Smooth muscle cell (in vitro differentiated cells): ENCODE data around the gene CDC42BPG. TPM values are rescaled to one million over a fixed set of nuclear protein-coding genes. Genes with fewer than 3 reads are reported as not detected.
A peak's percentile ranks its signal among the peaks of the same experiment; 100 is the strongest.

Experiments
- DNase-seq: peaks from one replicate; lab custom pipeline; 2025; ENCODE audit not compliant: unreplicated experiment; lab: John Stamatoyannopoulos, UW
- H2AFZ ChIP-seq: fragments of 200-600 bp; sonication (generic); 2 replicates; pipeline ENCODE4 v1.6.0; 2016; ENCODE audit warnings: antibody characterized with exemption, low read depth, mild to moderate bottlenecking
- H3F3A ChIP-seq: fragments of 200-600 bp; sonication (generic); 2 replicates; pipeline ENCODE4 v1.6.0; 2017; ENCODE audit warnings: antibody characterized with exemption, low read depth
- H3K27ac ChIP-seq: fragments of 200-600 bp; sonication (generic); 2 replicates; pipeline ENCODE4 v1.5.1; 2016; ENCODE audit warnings: low read depth, mild to moderate bottlenecking
- H3K27me3 ChIP-seq: fragments of 200-600 bp; sonication (generic); 2 replicates; pipeline ENCODE4 v1.6.1; 2016; ENCODE audit warnings: low read depth, mild to moderate bottlenecking
- H3K36me3 ChIP-seq: fragments of 200-600 bp; sonication (generic); 2 replicates; pipeline ENCODE4 v1.5.1; 2016; ENCODE audit warnings: low read depth
- H3K4me1 ChIP-seq: fragments of 200-600 bp; sonication (generic); 2 replicates; pipeline ENCODE4 v1.5.1; 2016; ENCODE audit warnings: low read depth
- H3K4me2 ChIP-seq: fragments of 200-600 bp; sonication (generic); 2 replicates; pipeline ENCODE4 v1.6.0; 2016; ENCODE audit warnings: mild to moderate bottlenecking
- H3K4me3 ChIP-seq: fragments of 200-600 bp; sonication (generic); 2 replicates; pipeline ENCODE4 v1.5.1; 2016; ENCODE audit warnings: mild to moderate bottlenecking
- H3K79me2 ChIP-seq: fragments of 200-600 bp; sonication (generic); 2 replicates; pipeline ENCODE4 v1.6.0; 2016; ENCODE audit warnings: low read depth, mild to moderate bottlenecking
- H3K9ac ChIP-seq: fragments of 200-600 bp; sonication (generic); 2 replicates; pipeline ENCODE4 v1.6.0; 2016; ENCODE audit warnings: low read depth
- H3K9me3 ChIP-seq: fragments of 200-600 bp; sonication (generic); replicated peaks from 2 replicates; pipeline ENCODE4 v1.5.1; 2016; ENCODE audit warnings: low read depth
- H4K20me1 ChIP-seq: fragments of 200-600 bp; sonication (generic); 2 replicates; pipeline ENCODE4 v1.6.0; 2016; ENCODE audit warnings: low read depth
- WGBS: methylation state at CpG from one replicate; pipeline ENCODE4 v1.1.7; 2016; ENCODE audit warnings: low lambda C conversion rate; 5-methylcytosine and 5-hydroxymethylcytosine counted together
- polyA plus RNA-seq: library from polyadenylated mRNA; unstranded; fragments of >200 nt; fragmentation: Nextera tagmentation; extraction: Ambion mirVana; gene quantifications from 2 replicates; pipeline ENCODE4 v1.2.1, GENCODE V29; 2016
- total RNA-seq: library from RNA; depleted of rRNA; stranded (reverse); fragments of >200 nt; gene quantifications from 2 replicates; pipeline ENCODE4 v1.2.3, GENCODE V29; 2014
- TF ChIP-seq, protein P1 (sequence below): fragments of 200-600 bp; sonication (generic); IDR thresholded peaks from 2 replicates; pipeline ENCODE4 v1.5.1; 2017; ENCODE audit warnings: borderline replicate concordance, mild to moderate bottlenecking, antibody characterized with exemption; ENCODE audit not compliant: insufficient read depth, poor library complexity, severe bottlenecking

CDC42BPG gene
- total and polyA plus RNA-seq, 2 experiments from 2014 or later: 1.7 to 4.7 TPM

- WGBS: 70% methylated on average over 8 of the region's 8 CpGs
- H3K9ac ChIP-seq: no peak overlapping the region
Measured at GRCh38 chr11:64887234-64887756, 42.8 kb upstream of the CDC42BPG start.

DNA sequence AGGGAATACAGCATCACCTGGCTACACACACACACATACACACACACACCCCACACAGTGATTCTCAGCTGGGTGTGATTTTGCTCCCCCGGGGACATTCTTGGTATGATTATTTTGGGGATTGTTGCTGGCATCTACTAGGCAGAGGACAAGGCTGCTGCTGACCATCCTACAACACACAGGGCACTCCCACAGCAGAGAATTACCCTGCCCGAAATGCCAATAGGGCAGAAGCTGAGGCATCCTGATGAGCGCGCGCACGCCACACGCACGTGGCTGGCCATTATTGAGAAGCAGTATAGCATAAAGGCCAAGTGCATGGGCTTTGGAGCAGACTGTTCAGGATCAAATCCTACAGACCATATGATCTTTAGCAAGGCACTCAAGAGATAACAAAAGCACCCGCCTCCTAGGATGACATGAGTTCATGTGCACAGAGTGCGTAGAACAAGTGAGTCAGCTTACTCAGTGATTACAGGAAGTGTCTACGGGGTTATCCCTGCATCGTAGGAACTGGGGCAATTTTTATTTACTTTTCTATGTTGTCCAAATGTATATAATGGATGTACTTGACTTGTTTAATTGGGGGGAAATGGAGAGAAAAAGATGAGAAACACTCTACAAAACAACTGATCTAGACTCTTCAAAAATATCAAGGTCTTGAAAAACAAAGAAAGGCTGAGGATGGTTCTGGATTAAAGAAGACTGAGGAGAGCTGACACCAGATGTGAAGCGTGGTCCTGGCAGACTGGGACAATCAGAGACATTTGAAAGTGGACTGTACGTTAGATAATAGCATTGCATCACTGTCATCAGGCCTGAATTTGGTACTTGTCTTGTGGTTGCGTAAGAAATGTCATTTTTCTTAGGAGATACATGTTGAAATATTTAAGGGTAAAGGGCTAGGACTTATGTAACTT is 41.2 kb upstream of the CDC42BPG start:
- H3K79me2 ChIP-seq: no peaks in the 10 kb centered on the region
- no peak overlapping the region for H3K4me3 ChIP-seq
- no peak overlapping the region for H2AFZ ChIP-seq
- H4K20me1 ChIP-seq: no peaks in the 10 kb centered on the region
- peaks cover 14% of the 10 kb centered on the region for H3F3A ChIP-seq
- H3K27ac ChIP-seq: peak overlapping the region; percentile 84
- DNase-seq: no peak
- 35% methylated on average over 15 of the region's 15 CpGs for WGBS
- H3K27me3 ChIP-seq: no peaks in the 10 kb centered on the region
- H3K4me1 ChIP-seq: peaks cover 18% of the 10 kb centered on the region
- H3K4me2 ChIP-seq: peak overlapping the region; percentile 23
- TF ChIP-seq, protein P1, sequence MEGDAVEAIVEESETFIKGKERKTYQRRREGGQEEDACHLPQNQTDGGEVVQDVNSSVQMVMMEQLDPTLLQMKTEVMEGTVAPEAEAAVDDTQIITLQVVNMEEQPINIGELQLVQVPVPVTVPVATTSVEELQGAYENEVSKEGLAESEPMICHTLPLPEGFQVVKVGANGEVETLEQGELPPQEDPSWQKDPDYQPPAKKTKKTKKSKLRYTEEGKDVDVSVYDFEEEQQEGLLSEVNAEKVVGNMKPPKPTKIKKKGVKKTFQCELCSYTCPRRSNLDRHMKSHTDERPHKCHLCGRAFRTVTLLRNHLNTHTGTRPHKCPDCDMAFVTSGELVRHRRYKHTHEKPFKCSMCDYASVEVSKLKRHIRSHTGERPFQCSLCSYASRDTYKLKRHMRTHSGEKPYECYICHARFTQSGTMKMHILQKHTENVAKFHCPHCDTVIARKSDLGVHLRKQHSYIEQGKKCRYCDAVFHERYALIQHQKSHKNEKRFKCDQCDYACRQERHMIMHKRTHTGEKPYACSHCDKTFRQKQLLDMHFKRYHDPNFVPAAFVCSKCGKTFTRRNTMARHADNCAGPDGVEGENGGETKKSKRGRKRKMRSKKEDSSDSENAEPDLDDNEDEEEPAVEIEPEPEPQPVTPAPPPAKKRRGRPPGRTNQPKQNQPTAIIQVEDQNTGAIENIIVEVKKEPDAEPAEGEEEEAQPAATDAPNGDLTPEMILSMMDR: no peak
- H3K36me3 ChIP-seq: no peaks in the 10 kb centered on the region
- H3K9ac ChIP-seq: peak overlapping the region; percentile 62
- H3K9me3 ChIP-seq: no peaks in the 10 kb centered on the region

More at GRCh38 chr11:64887234-64887756, 42.8 kb upstream of the CDC42BPG start:
- DNase-seq: no peak
- H3K27ac ChIP-seq: peak overlapping the region; percentile 58
- no peaks in the 10 kb centered on the region for H3K79me2 ChIP-seq
- H3K4me3 ChIP-seq: no peak overlapping the region
- no peaks in the 10 kb centered on the region for H3K36me3 ChIP-seq
- no peaks in the 10 kb centered on the region for H3K9me3 ChIP-seq
- peaks cover 14% of the 10 kb centered on the region for H3F3A ChIP-seq
- TF ChIP-seq, protein P1: no peak
- peak overlapping the region; percentile 69 for H2AFZ ChIP-seq
- H3K4me1 ChIP-seq: peaks cover 18% of the 10 kb centered on the region
- H3K27me3 ChIP-seq: no peaks in the 10 kb centered on the region
- no peaks in the 10 kb centered on the region for H4K20me1 ChIP-seq
- H3K4me2 ChIP-seq: peak overlapping the region; percentile 82

DNA sequence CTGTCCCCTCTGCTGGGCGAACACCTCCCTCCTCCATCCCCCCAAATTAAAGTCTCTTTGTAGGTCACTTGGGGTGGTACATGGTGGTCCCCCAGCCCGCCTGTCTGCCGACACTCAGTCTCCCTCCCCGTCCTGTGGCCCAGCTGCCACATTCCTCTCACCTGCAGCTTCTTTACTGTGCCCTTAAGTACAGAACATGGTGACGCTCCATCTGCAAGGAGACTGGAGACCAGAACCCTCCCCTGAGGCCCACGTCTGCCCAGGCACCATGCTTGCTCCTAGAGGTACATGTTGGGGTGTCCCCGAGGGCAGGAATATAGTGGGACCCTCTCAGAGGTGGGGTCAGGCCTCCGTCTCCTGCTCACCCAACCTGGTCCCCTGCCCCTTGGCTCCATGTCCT is 39.6 kb upstream of the CDC42BPG start:
- 91% methylated on average over 8 of the region's 8 CpGs for WGBS
- no peak overlapping the region for H3K9ac ChIP-seq

More for the DNA sequence above, 39.6 kb upstream of the CDC42BPG start:
- Histone ChIP-seq H3K36me3 (no peaks in the 10 kb centered on the region), H3K79me2 (no peaks in the 10 kb centered on the region), H3K4me3 (no peak overlapping the region), H3F3A (peaks cover 14% of the 10 kb centered on the region), H3K27me3 (no peaks in the 10 kb centered on the region), H3K9me3 (no peaks in the 10 kb centered on the region), H2AFZ (no peak overlapping the region), H3K4me2 (no peak overlapping the region), H3K27ac (no peak overlapping the region), H3K4me1 (peaks cover 24% of the 10 kb centered on the region), H4K20me1 (no peaks in the 10 kb centered on the region)
- TF ChIP-seq, protein P1: no peak
- no peak for DNase-seq
